Stimulated activated memory B cell treated with anti-CD40 and anti-IgM and Interleukin-4, amounts not matched to agents 10 μg/mL and 1 μg/mL and 100 μg/mL, for 72 hours (primary cell): Measurements from ENCODE around the gene SSNA1.
A peak's percentile ranks its signal among the peaks of the same experiment; 100 is the strongest.

Source experiments
- ATAC-seq: fragments of 150-1000 bp; cut with Tn5 transposase; 2 replicates; pipeline ENCODE4 v1.10.0; 2021
- H3K27ac Mint-ChIP-seq: one replicate; pipeline ENCODE4 v1.8.0; 2022; ENCODE audit warnings: mild to moderate bottlenecking, mixed read lengths
- H3K27me3 Mint-ChIP-seq: one replicate; pipeline ENCODE4 v1.8.0; 2022; ENCODE audit warnings: mixed read lengths
- H3K36me3 Mint-ChIP-seq: one replicate; pipeline ENCODE4 v1.8.0; 2022; ENCODE audit warnings: mixed read lengths
- H3K4me1 Mint-ChIP-seq: one replicate; pipeline ENCODE4 v1.8.0; 2022; ENCODE audit warnings: mixed read lengths
- H3K4me3 Mint-ChIP-seq: one replicate; pipeline ENCODE4 v1.8.0; 2022; ENCODE audit warnings: mild to moderate bottlenecking, moderate library complexity, mixed read lengths
- H3K9me3 Mint-ChIP-seq: one replicate; pipeline ENCODE4 v1.8.0; 2022; ENCODE audit warnings: mixed read lengths

Gene SSNA1

DNA sequence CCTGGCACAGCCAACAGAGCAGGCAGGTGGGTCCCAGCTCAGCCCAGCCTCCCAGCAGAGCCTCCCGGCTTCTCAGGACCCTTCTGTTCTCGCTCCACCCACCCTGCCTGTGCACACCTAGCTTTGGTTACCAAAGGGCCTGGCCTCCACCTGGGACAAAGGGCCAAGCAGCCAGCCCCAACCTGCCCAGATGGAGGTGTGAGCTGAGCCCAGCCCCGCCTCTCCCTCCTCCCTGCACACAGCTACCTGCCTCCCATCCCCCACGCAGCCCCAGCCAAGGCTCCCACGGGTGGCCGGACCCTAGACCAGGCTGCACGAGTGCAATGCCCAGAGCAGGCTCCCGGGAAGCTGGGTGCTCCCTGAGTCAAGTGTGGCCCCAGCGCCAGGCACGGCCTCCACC, 6.4 kb downstream of the SSNA1 start:
- H3K27me3 Mint-ChIP-seq = no peaks in the 10 kb centered on the region
- H3K27ac Mint-ChIP-seq = no peak overlapping the region
- no peak for ATAC-seq
- H3K36me3 Mint-ChIP-seq = peaks cover 11% of the 10 kb centered on the region
- H3K4me1 Mint-ChIP-seq = peaks cover 30% of the 10 kb centered on the region
- H3K4me3 Mint-ChIP-seq = no peak overlapping the region
- H3K9me3 Mint-ChIP-seq = no peaks in the 10 kb centered on the region

DNA sequence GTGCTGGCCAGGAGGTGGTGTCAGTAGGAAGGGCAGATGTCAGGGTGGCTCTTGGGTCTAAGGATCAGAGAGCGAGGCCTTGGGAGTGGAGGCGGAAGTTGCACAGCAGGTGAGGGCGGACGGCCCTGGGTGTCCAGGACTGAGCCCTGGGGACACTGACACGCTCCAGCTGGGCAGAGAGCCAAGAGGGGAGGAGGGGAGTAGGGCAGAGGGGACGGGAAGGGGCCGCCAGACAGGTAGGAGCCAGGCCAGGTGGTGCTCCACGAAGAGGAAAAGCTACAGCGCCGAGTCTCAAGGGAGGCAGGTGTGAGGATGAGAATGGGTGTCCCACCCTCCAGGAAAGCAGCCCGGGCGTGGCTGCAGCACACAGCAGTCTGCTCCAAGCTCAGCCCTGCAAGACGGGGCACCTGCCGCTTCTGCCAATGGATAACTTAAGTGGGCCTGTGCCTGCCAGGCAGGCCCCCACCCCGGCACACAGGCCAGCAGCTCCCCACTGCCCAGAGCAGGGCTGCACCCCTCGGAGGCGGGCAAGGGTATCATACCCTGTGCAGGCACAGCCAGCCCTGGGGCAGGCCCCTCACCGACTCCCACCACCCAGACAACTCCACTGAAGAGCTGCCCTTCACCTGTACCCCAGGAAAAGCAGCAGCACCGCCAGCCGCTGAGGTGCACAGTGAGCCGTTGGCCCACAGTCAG, 7.2 kb downstream of the SSNA1 start:
- Mint-ChIP-seq H3K4me1 (peaks cover 27% of the 10 kb centered on the region), H3K27ac (no peak overlapping the region), H3K9me3 (no peaks in the 10 kb centered on the region), H3K4me3 (no peak overlapping the region), H3K36me3 (peaks cover 9% of the 10 kb centered on the region), H3K27me3 (no peaks in the 10 kb centered on the region)
- no peak for ATAC-seq

DNA sequence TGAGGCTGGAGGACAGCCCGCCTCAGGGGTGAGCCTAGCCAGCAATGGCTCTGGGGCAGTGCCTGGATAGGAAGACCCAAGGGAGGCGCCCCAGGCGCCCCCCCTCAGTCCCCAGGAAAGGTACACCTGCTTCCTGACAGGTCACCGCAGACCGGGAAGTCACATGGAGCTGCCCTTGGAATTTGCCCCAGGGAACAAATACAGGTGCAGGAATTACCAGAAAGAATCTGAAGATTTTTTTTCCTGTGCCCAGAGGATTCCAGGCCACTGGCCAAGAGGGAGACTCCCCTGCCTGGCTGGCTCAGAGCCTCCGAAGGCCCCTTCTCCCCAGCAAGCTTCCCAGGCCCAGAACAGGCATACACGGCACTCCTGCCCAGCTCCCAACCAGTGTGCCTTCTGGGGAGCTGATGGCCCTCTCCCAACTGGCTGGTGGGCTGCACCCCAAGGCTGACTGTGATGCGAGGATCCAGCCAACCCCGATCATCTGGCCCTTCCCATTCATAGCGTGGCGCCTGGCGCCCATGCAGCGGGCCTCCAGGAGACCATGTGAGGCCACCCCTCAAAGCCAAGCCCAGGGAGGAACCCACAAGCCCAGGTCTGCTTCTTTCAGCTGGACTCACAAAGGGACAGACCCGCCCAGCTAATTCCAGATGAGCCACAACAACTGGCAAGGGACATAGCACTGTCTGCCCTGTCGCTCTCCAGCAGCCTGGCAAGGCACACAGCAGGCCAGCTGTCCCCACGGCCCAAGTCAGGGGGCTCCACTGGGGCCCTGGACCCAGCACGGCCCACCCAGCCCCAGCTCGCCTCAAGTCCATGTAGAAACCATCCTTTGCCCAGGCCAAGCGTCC, 9.8 kb downstream of the SSNA1 start:
- peaks cover 40% of the 10 kb centered on the region for H3K4me1 Mint-ChIP-seq
- peak overlapping the region; percentile 81 for H3K4me3 Mint-ChIP-seq
- no peaks in the 10 kb centered on the region for H3K9me3 Mint-ChIP-seq
- ATAC-seq = no peak
- H3K27me3 Mint-ChIP-seq = no peaks in the 10 kb centered on the region
- no peak overlapping the region for H3K27ac Mint-ChIP-seq
- H3K36me3 Mint-ChIP-seq = no peaks in the 10 kb centered on the region

DNA sequence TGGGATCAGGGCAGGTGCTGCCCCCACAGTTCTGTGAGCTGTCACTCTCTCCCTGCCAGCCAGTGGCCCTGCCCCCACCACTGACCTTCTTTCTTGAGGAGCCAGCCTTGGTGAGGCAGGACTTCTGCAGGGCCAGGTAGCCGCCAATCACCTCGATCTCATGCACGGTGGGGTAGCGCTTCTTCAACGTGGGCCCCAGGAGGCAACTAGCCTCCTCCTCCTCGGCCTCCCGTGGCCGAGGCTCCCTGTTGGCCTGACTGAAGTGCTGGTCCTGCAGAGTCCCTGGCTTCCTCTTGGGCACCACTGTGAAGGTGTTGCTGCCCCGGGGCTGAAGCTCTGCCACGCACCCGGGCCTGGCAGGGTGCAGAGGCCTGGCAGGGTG, 10.4 kb downstream of the SSNA1 start:
- Mint-ChIP-seq H3K27ac (no peak overlapping the region), H3K4me1 (peaks cover 40% of the 10 kb centered on the region), H3K4me3 (peak overlapping the region; percentile 81), H3K9me3 (no peaks in the 10 kb centered on the region), H3K27me3 (no peaks in the 10 kb centered on the region), H3K36me3 (no peaks in the 10 kb centered on the region)
- no peak for ATAC-seq

DNA sequence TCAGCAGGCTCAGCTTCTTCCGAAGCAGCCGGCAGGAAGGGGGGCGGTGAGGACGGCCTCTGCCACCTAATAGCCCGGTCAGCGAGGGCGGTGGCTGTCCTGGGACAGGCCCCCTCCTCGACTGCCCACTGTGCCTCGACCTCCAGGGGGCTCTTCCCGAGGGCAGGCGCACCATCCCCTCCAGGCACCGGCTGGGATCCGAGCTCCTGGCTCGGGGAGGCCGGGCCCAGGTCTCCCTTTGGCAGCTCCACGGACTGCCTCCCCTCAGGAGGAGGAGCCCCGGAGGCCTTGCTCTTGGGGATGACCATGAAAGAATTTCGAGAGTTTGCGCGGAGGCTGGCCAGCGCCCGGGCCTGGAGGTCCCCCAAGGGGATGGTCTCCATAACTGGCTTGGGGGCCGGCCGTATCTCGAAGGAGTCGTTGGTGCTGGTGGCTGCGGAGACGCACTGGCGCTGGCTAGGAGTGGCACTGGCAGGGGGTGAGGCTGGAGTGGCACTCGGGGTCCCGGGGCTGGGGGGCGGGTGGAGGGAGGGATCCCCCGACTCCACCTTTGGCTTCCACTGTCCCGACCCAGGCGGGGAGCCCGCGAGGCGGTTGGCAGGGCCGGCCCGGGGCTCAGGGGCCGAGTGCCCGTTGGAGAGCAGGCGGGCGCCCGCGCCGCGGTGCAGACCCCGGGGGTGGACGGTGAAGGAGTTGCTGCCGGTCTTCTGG, 11.1 kb downstream of the SSNA1 start:
- no peaks in the 10 kb centered on the region for H3K36me3 Mint-ChIP-seq
- H3K4me1 Mint-ChIP-seq = peaks cover 46% of the 10 kb centered on the region
- peak overlapping the region; percentile 64 for H3K27ac Mint-ChIP-seq
- H3K9me3 Mint-ChIP-seq = no peaks in the 10 kb centered on the region
- no peak for ATAC-seq
- H3K4me3 Mint-ChIP-seq = peak overlapping the region; percentile 81
- H3K27me3 Mint-ChIP-seq = no peaks in the 10 kb centered on the region

DNA sequence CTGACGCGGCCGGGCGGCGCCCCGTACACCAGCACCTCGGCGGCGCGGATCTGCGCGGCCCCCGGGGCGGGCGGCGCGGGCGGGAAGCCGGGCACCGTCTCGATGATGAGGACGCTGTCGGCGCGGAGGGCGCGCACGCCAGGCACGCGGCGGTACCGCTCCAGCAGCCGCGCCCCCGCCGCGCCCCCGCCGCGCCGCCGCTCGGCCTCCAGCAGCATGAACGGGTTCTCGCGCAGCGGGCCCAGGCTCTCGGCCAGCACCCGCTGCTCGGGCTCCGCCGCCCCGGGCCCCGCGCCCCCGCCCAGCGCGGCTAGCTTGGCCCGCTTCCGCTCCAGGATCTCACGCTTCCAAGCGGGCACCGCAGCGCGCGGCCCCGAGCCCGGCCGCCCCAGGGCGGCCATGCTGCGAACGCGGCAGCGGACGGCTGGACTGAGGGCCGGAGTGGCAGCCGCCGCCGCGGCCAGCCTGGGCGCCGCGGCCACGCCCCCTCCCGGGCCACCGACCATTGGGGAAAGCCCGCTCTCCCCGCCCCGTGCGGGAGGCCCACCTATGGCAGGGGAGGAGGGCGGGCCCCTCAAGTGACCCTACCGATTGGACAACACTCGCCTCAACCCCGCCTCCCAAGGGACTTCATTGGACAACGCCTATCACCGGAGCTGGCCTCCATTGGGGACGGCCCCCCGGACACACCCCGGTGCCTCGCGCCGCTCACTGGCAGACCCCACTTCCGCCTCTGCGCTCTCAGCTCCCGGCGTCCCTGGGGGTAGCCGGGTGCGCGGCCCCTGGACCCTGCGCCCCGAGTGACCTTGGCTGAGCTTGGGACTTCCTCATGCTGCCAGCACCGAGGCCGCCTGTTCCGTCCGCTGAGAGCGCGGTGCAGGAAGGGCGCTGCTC, 12.1 kb downstream of the SSNA1 start, which contains the start of gene TPRN:
TPRN (minus strand) TSS at position 431 of the 894 bp plus-strand sequence; CDS start at position 401, 30 bp downstream.
- H3K27ac Mint-ChIP-seq = peak within 1 kb of the TSS; percentile 81
- no peaks in the 10 kb centered on the region for H3K27me3 Mint-ChIP-seq
- peaks cover 2% of the 10 kb centered on the region for H3K36me3 Mint-ChIP-seq
- ATAC-seq = peak; percentile 98
- H3K4me3 Mint-ChIP-seq = peak within 1 kb of the TSS; percentile 85
- H3K4me1 Mint-ChIP-seq = peaks cover 52% of the 10 kb centered on the region
- H3K9me3 Mint-ChIP-seq = no peaks in the 10 kb centered on the region

DNA sequence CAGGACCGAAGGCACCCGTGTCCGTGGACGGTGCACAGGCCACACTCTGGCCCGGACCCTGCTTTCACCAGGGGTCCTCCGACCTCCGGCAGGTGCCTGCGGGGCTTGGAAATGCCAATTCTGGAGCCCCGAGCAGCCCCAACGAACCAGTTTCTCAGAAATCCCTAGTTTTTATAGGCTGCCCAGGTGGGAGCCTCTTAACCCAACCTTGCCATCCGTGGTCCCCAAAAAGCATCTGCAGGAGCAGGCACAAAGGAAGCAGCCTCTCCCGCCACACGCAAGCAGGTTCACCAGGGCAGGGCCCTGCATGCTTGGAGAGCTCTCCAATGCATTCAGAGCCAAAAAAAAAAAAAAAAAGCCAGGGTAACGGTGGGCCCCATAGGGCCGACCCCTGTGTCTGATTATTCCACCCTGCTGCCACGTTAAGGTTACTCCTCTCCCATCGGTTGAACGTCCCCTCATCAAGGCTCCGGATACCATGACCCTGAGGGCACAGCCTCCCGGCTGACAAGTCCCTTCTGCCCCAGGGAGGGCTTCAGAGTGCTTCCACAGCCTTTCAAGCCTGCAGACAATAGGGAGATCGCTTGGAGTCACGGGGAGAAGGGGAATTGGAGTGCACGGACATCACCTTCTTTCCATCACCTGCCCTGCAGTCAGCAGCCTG, 12.9 kb downstream of the SSNA1 start:
- Mint-ChIP-seq H3K27me3 (no peaks in the 10 kb centered on the region), H3K36me3 (peaks cover 5% of the 10 kb centered on the region), H3K27ac (peak overlapping the region; percentile 81), H3K4me3 (peak overlapping the region; percentile 85), H3K9me3 (no peaks in the 10 kb centered on the region), H3K4me1 (peaks cover 60% of the 10 kb centered on the region)
- ATAC-seq = no peak

DNA sequence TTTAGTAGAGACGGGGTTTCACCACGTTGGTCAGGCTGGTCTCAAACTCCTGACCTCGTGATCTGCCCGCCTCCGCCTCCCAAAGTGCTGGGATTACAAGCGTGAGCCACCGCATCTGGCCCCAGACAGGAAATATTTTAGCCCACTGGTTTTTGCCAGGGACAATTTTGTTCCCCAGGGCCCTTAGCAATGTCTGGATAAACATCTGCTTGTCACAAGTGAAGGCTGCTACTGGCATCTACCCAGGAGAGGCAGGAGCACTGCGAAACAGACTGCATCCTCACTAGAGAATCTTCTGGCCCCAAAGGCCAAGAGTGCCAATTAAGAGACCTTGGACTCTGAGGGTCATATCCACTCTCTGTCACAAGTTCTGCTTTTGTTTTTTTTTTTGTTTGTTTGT, 14.5 kb downstream of the SSNA1 start:
- Mint-ChIP-seq H3K4me3 (peak overlapping the region; percentile 31), H3K9me3 (no peaks in the 10 kb centered on the region), H3K4me1 (peaks cover 66% of the 10 kb centered on the region), H3K36me3 (peaks cover 20% of the 10 kb centered on the region), H3K27ac (no peak overlapping the region), H3K27me3 (no peaks in the 10 kb centered on the region)
- ATAC-seq = no peak

DNA sequence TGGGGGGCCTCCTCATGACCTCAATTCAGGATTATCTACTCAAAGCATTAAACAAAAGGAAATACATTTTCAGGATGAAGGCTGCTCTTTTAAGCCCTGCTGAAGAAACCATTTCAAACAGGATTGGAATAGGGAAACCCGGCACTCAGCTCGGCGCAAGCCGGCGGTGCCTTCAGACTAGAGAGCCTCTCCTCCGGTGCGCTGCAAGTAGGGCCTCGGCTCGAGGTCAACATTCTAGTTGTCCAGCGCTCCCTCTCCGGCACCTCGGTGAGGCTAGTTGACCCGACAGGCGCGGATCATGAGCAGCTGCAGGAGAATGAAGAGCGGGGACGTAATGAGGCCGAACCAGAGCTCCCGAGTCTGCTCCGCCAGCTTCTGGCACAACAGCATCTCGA, 16.3 kb downstream of the SSNA1 start:
- peak overlapping the region; percentile 96 for H3K27ac Mint-ChIP-seq
- H3K4me3 Mint-ChIP-seq = peak overlapping the region; percentile 85
- H3K4me1 Mint-ChIP-seq = peaks cover 55% of the 10 kb centered on the region
- H3K36me3 Mint-ChIP-seq = peaks cover 27% of the 10 kb centered on the region
- ATAC-seq = no peak
- H3K9me3 Mint-ChIP-seq = no peaks in the 10 kb centered on the region
- no peaks in the 10 kb centered on the region for H3K27me3 Mint-ChIP-seq

DNA sequence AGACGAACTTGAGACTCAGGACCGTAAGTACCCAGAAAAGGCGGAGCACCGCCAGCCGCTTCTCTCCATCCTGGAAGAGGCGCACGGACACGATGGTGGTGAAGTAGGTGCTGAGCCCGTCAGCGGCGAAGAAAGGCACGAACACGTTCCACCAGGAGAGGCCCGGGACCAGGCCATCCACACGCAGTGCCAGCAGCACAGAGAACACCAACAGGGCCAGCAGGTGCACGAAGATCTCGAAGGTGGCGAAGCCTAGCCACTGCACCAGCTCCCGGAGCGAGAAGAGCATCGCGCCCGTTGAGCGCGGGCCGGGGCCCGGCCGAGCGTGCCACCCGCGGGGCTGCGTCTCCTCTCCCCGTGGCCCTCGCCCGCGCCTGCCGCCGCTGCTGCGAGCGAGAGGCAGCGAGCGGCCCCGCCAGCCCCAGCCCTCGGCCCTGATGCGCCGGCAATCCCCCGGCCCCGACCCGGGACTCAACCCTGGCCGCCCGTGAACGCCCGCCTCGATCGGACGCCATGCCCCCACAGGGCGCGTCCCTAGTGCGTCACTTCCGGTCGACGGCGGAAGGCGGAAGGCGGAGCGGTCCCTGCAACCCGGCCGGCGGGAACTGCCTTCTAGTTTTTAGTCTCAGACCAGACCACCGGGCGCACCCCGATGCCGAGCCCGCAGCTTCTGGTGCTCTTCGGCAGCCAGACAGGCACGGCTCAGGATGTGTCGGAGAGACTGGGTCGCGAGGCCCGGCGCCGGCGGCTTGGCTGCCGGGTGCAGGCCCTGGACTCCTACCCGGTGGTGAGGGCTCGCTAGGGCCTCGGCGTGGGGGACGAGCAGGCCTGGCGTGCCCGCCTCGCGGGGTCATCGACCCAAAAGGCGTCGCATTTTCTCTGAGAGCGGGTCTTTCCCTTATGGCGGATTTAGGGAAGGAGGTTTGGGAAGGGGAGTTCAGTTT, 16.9 kb downstream of the SSNA1 start, which contains the start of the genes NDOR1 and TMEM203:
NDOR1 (plus strand) TSS at position 575 of the 944 bp plus-strand sequence; CDS start at position 653, 78 bp downstream.
TMEM203 (minus strand) TSS at position 523 of the 944 bp plus-strand sequence; CDS start at position 289, 234 bp downstream.
- no peaks in the 10 kb centered on the region for H3K9me3 Mint-ChIP-seq
- ATAC-seq = peak; percentile 71
- peak within 1 kb of the TSS; percentile 85 for H3K4me3 Mint-ChIP-seq
- H3K27ac Mint-ChIP-seq = peak within 1 kb of the TSS; percentile 96
- peaks cover 54% of the 10 kb centered on the region for H3K4me1 Mint-ChIP-seq
- H3K27me3 Mint-ChIP-seq = no peaks in the 10 kb centered on the region
- H3K36me3 Mint-ChIP-seq = peaks cover 27% of the 10 kb centered on the region

DNA sequence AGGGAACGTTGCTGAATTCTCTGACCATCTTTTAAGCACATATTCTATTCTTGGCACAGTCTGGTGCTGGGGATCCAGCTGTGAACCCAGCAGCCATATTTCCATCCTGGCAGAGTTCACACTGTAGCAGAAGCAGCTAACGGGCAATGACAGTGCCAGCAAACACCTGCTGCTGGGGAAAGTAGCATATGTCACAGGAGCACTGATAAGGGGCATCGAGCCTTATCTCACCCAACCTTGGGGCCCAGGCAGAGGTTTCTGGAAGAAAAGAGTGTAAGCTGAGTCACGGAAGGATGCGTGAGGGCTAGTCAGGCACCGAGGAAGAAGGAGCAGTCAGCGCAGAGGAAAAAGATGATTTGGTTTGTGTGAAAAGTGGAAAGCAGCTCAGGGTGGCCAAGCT, 18.1 kb downstream of the SSNA1 start:
- peaks cover 52% of the 10 kb centered on the region for H3K4me1 Mint-ChIP-seq
- no peaks in the 10 kb centered on the region for H3K27me3 Mint-ChIP-seq
- peaks cover 35% of the 10 kb centered on the region for H3K36me3 Mint-ChIP-seq
- peak overlapping the region; percentile 96 for H3K27ac Mint-ChIP-seq
- H3K9me3 Mint-ChIP-seq = no peaks in the 10 kb centered on the region
- ATAC-seq = no peak
- peak overlapping the region; percentile 85 for H3K4me3 Mint-ChIP-seq

DNA sequence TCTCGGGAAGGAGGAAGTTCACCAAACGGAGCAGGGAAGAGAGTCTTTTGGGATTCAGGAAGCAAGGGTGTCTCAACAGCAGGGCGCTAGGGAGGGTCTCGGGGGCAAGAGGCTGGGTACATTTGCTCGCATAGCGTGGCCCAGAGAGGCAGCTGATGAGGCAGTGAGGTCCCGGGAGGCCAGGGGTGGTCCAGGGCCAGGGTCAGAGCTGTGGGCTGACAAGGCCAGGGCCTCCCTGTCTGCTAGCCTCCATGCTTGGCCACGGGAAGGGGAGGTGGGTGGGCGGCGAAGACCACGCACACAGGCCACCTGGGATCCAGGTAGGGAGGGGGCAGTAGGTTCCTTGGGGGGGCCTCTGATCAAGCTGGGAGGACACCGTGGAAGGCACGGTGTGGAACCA, 23.1 kb downstream of the SSNA1 start:
- Mint-ChIP-seq H3K9me3 (no peaks in the 10 kb centered on the region), H3K36me3 (peaks cover 43% of the 10 kb centered on the region), H3K4me1 (peaks cover 18% of the 10 kb centered on the region), H3K4me3 (no peak overlapping the region), H3K27ac (no peak overlapping the region), H3K27me3 (no peaks in the 10 kb centered on the region)
- ATAC-seq = no peak

DNA sequence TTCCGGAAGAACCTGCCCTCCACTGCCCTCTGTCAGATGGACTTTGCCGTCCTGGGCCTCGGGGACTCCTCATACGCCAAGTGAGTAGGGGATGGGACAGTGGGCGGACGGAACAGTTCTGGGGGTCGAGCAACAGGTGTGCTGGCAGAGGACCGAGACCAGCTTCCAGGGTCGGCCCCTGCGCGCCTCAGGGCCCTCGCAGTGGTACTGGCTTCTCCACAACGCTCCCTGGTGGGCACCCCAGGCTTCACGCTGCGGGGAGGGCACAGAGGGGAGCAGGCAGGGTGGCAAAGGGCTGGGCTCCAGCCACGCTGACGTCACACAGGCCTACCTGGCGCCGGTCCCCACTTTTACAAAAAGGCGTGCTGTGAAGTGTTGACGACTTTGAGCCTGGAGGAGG, 24.0 kb downstream of the SSNA1 start:
- H3K4me1 Mint-ChIP-seq = peaks cover 8% of the 10 kb centered on the region
- no peaks in the 10 kb centered on the region for H3K9me3 Mint-ChIP-seq
- no peak for ATAC-seq
- H3K27ac Mint-ChIP-seq = no peak overlapping the region
- H3K36me3 Mint-ChIP-seq = peaks cover 40% of the 10 kb centered on the region
- no peaks in the 10 kb centered on the region for H3K27me3 Mint-ChIP-seq
- H3K4me3 Mint-ChIP-seq = no peak overlapping the region
